ENCODE results near the gene NUBPL.

The NUBPL gene

GRCh38 chr14:31592631-31593030 lies 31.4 kb downstream of the NUBPL start:
- TF ChIP-seq, protein P1, sequence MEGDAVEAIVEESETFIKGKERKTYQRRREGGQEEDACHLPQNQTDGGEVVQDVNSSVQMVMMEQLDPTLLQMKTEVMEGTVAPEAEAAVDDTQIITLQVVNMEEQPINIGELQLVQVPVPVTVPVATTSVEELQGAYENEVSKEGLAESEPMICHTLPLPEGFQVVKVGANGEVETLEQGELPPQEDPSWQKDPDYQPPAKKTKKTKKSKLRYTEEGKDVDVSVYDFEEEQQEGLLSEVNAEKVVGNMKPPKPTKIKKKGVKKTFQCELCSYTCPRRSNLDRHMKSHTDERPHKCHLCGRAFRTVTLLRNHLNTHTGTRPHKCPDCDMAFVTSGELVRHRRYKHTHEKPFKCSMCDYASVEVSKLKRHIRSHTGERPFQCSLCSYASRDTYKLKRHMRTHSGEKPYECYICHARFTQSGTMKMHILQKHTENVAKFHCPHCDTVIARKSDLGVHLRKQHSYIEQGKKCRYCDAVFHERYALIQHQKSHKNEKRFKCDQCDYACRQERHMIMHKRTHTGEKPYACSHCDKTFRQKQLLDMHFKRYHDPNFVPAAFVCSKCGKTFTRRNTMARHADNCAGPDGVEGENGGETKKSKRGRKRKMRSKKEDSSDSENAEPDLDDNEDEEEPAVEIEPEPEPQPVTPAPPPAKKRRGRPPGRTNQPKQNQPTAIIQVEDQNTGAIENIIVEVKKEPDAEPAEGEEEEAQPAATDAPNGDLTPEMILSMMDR (IDR thresholded peaks at IDR 0.05) = no peak

DNA sequence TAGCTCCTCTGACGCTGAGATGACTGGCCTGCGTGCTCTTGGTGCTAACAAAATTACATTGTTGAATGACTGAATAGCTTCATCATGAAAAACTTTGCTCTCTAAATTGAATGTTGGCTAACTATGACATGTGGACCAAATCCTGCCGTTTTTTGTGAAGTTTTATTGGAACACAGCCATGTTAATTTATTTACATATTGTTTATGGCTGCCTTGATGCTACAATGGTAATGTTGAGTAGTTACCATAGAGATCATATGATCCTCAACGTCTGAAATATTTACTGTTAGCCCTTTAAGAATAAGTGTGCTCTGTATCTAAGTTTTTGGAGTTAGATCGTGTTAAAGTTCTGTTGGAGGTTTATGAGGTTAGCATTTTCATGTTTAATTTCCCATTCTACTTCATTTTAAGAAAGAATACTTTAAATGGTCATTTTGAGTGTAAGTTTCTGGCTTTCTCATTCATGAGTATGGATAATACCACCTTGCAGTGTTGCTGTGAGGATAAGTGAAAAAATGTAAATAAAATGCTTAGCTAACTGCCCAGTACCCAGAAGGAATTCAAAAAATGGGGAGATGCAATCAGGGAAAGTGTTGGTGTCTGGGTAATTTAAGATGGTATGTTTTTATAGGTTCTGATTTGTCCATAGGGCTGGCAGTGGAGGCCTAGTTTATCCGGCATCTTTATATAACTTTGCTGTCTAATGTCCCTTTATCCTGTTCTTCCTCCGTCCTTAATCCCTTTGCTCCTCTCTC lies 35.3 kb downstream of the NUBPL start:
- TF ChIP-seq, protein P1 (IDR thresholded peaks at IDR 0.05) = no peak

GRCh38 chr14:31605702-31606101 lies 44.5 kb downstream of the NUBPL start:
- TF ChIP-seq, protein P1 (IDR thresholded peaks at IDR 0.05) = no peak

DNA sequence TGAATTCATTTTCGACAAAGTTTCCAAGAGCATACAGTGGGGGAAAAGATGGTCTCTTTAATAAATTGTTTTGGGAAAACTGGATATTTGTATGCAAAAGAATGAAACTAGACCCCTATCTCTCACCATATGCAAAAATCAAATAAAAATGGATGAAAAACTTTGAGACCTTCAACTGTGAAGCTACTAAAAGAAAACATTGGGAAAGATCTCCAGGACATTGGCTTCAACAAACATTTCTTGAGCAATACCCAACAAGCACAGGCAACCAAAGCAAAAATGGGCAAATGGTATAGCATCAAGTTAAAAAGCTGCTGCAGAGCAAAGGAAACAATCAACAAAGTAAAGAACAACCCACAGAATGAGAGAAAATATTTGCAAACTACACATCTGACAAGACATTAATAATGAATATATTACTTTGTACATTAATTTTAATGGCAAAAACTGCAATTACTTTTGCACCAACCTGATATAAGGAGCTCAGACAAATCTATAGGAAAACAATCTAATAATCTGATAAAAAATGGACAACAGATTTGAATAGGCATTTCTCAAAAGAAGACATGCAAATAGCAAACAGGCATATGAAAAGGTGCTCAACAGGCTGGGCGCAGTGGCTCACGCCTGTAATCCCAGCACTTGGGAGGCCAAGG lies 50.7 kb downstream of the NUBPL start:
- TF ChIP-seq, protein P1 (IDR thresholded peaks at IDR 0.05) = no peak

DNA sequence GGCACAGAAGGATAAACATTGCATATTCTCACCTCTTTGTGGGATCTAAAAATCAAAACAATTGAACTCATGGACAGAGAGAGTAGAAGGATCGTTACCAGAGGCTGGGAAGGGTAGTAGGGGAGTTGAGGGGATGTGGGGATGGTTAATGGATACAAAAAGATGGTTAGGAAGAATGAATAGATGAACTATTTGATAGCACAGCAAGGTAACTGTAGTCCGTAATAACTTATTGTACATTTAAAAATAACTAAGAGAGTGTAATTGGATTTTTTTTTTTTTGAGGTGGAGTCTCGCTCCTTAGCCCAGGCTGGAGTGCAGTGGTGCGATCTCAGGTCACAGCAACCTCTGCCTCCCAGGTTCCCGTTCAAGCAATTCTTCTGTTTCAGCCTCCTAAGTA lies 52.0 kb downstream of the NUBPL start:
- TF ChIP-seq, protein P1 (IDR thresholded peaks at IDR 0.05) = no peak

DNA sequence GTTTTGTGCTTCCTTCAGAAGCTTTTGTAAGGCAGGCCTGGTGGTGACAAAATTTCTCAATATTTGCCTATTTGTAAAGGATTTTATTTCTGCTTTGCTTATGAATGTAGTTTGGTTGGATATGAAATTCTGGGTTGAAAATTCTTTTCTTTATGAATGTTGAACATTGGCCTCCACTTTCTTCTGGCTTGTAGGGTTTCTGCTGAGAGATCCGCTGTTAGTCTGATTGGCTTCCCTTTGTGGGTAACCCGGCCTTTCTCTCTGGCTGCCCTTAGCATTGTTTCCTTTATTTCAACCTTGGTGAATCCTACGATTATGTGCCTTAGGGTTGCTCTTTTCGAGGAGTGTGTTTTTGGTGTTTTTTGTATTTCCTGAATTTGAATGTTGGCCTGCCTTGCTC lies 58.2 kb downstream of the NUBPL start:
- TF ChIP-seq, protein P1 (IDR thresholded peaks at IDR 0.05) = no peak

DNA sequence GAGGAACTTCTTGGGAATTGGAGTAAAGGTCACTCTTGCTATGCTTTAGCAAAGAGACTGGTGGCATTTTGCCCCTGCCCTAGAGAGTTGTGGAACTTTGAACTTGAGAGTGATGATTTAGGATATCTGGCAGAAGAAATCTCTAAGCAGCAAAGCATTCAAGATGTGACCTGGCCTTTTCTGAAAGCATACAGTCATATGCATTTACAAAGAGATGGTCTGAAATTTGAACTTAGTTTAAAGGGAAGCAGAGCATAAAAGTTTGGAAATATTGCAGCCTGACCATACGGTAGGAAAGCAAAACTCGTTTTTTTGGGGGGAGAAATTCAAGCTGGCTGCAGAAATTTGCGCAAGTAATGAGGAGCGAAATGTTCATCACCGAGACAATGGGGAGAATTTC lies 60.9 kb downstream of the NUBPL start:
- TF ChIP-seq, protein P1 (IDR thresholded peaks at IDR 0.05) = no peak
